ENCODE data around the gene ODAD4. TPM values are rescaled to one million over a fixed set of nuclear protein-coding genes. Genes with fewer than 3 reads are reported as not detected.

The ODAD4 gene
- total RNA-seq, 2 donors from 2014 or later = 0.55 to 4.3 TPM

DNA sequence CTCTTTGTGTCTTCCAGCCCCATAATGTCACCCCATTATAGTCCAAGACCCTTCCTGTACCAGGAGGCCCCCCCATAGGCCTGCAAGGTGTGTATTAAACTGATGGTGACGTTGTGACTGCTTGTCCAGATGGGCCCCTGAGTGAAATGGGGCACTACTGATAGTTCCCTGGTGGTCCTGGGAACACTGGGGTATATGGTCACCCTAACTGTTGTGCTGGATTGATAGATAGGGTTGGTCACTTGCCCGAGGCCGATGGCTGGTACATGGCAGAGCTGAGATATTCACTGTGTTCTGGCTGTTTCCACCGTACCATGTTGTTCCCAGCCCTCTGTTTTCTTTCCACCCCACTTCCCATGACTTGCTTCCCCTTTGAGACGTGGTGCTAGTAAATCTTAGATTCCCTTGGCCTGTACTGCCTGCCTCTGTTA lies 40.5 kb downstream of the ODAD4 start:
- DNase-seq (ENCODE audit: low spot score) = no peak
- TF ChIP-seq POLR2AphosphoS5 (IDR thresholded peaks at IDR 0.05) (no peak), POLR2A (IDR thresholded peaks at IDR 0.05) (no peak)
- TF ChIP-seq, protein P1, sequence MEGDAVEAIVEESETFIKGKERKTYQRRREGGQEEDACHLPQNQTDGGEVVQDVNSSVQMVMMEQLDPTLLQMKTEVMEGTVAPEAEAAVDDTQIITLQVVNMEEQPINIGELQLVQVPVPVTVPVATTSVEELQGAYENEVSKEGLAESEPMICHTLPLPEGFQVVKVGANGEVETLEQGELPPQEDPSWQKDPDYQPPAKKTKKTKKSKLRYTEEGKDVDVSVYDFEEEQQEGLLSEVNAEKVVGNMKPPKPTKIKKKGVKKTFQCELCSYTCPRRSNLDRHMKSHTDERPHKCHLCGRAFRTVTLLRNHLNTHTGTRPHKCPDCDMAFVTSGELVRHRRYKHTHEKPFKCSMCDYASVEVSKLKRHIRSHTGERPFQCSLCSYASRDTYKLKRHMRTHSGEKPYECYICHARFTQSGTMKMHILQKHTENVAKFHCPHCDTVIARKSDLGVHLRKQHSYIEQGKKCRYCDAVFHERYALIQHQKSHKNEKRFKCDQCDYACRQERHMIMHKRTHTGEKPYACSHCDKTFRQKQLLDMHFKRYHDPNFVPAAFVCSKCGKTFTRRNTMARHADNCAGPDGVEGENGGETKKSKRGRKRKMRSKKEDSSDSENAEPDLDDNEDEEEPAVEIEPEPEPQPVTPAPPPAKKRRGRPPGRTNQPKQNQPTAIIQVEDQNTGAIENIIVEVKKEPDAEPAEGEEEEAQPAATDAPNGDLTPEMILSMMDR (IDR thresholded peaks at IDR 0.05) = no peak
- Histone ChIP-seq H3K4me1 (replicated peaks) (peaks cover 42% of the 10 kb centered on the region), H3K9me3 (no peaks in the 10 kb centered on the region), H3K27ac (peak overlapping the region in 1 of 2 donors; percentile 55), H3K36me3 (no peaks in the 10 kb centered on the region), H3K27me3 (replicated peaks; ENCODE audit: insufficient read depth) (no peaks in the 10 kb centered on the region), H3K4me3 (no peak overlapping the region)
- WGBS = 67% methylated on average over 5 of the region's 5 CpGs
- intact Hi-C loops (cut with DNase I) = no loop called here

DNA sequence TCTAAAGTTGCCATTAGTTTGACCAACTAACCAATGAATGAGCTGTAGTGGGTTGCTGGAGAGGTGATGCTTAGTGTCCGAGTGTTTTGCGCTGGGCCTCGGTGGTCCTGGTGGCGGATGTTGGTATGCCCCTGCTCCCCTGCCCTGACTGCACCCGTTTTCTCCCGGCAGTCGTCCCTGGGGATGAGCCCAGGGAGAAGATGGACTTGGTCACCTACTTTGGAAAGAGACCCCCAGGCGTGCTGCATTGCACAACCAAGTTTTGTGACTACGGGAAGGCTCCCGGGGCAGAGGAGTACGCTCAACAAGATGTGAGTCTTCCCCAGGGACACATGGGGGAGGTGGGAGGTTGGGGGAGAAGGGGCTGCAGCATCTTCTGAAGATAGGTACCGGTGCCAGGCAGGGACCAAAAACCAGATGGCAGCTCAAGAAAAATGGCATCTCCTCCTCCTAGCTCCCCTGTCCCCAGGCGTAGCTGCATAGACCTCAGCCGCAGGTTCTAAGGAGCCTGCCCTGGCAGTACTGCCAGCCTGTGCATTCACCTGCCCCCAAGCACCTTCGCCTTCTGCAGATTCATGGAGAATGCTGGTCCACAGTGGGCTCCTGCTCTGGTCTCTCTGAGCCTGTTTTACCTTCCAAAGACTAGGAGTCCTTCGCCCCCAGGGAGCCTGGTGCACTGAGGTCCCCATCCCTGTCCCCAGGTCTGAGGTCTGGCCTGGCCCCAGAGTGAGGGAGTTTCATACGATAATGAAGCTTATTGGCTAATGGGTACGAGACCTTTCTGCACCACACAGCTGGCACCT lies 41.5 kb downstream of the ODAD4 start:
- intact Hi-C loops (cut with DNase I) = no loop called here
- no peaks in the 10 kb centered on the region for H3K27me3 ChIP-seq (replicated peaks; ENCODE audit: insufficient read depth)
- peaks cover 52% of the 10 kb centered on the region for H3K4me1 ChIP-seq (replicated peaks)
- H3K9me3 ChIP-seq = no peaks in the 10 kb centered on the region
- 82% methylated on average over 18 of the region's 18 CpGs for WGBS
- TF ChIP-seq, protein P1 (IDR thresholded peaks at IDR 0.05) = no peak
- TF ChIP-seq POLR2A (IDR thresholded peaks at IDR 0.05) = no peak
- TF ChIP-seq POLR2AphosphoS5 (IDR thresholded peaks at IDR 0.05) = no peak
- DNase-seq (ENCODE audit: low spot score) = no peak
- peaks cover 0 to 3% of the 10 kb centered on the region in 2 donors for H3K36me3 ChIP-seq
- H3K4me3 ChIP-seq = no peak overlapping the region
- peak overlapping the region; percentile 77 to 78 for H3K27ac ChIP-seq

DNA sequence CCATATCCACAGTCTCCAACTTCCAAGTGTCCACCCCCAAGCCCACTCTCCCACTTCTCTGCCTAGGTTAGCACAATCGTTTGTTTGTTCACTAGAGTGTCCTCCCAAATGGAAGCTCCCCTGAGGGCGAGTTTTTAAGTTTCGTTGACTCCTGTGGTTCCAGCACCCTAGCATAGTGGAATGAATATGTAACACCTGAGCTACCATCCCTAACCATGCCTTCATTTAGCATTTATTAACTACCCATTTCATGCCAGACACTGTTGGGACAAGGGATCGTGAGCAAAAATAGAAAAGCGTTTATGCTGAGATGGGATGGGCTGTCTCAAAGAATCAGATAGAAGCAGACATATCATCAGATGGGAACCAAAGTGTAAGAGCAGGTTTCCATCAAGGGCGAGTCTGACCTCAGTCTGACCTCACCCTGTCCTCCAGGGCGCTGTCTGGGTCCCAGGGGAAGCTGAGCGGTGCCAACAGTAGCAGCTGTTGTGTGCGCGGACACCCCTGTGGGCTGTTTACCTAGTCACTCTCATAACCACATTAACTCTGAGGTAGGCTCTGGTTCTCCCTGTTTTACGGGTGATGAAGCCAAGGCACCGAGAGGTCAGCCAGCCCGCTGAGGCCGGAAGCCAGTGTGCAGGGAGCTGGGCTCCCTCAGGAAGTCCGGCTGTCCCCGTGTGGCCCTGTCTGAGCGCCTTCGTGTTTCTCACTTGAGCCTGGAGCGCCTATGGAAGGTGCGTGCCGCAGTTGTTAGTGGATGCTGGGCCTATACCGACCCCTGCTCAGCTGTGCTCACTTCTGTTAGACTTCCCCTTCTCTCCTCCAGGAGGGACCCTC lies 42.4 kb downstream of the ODAD4 start:
- Histone ChIP-seq H3K4me1 (replicated peaks) (peaks cover 59% of the 10 kb centered on the region), H3K9me3 (no peaks in the 10 kb centered on the region), H3K27me3 (replicated peaks; ENCODE audit: insufficient read depth) (no peaks in the 10 kb centered on the region), H3K36me3 (peaks cover 0 to 6% of the 10 kb centered on the region in 2 donors), H3K27ac (peak overlapping the region; percentile 77 to 78), H3K4me3 (no peak overlapping the region)
- intact Hi-C loops (cut with DNase I) = no loop called here
- 40% methylated on average over 20 of the region's 22 CpGs for WGBS
- TF ChIP-seq, protein P1 (IDR thresholded peaks at IDR 0.05) = no peak
- TF ChIP-seq POLR2AphosphoS5 (IDR thresholded peaks at IDR 0.05) = peak; percentile 75
- peak; percentile 10 for TF ChIP-seq POLR2A (IDR thresholded peaks at IDR 0.05)
- DNase-seq (ENCODE audit: low spot score) = peak; percentile 78

DNA sequence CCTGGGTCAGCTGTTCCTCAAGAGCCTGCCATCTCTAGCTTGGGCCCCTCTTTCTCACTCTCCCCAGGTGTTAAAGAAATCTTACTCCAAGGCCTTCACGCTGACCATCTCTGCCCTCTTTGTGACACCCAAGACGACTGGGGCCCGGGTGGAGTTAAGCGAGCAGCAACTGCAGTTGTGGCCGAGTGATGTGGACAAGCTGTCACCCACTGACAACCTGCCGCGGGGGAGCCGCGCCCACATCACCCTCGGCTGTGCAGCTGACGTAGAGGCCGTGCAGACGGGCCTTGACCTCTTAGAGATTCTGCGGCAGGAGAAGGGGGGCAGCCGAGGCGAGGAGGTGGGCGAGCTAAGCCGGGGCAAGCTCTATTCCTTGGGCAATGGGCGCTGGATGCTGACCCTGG lies 43.0 kb downstream of the ODAD4 start:
- Histone ChIP-seq H3K36me3 (peaks cover 0 to 6% of the 10 kb centered on the region in 2 donors), H3K9me3 (no peaks in the 10 kb centered on the region), H3K27me3 (replicated peaks; ENCODE audit: insufficient read depth) (no peaks in the 10 kb centered on the region), H3K4me3 (no peak overlapping the region), H3K4me1 (replicated peaks) (peaks cover 60% of the 10 kb centered on the region), H3K27ac (peak overlapping the region; percentile 77 to 78)
- DNase-seq (ENCODE audit: low spot score) = no peak
- TF ChIP-seq, protein P1 (IDR thresholded peaks at IDR 0.05) = no peak
- TF ChIP-seq POLR2AphosphoS5 (IDR thresholded peaks at IDR 0.05) = no peak
- no peak for TF ChIP-seq POLR2A (IDR thresholded peaks at IDR 0.05)
- intact Hi-C loops (cut with DNase I) = no loop called here
- 51% methylated on average over 19 of the region's 19 CpGs for WGBS
